GM18951 (cell line): ENCODE results near the gene WDR47.
"Not testable (repeated sequence)": the region's sequence is repeated elsewhere in the genome, so short reads cannot be mapped to it uniquely, and the experiment has no call there.

Experiments used
- POLR2A ChIP-seq: IDR thresholded peaks from 4 replicates; pipeline ENCODE4 v1.6.1; 2011; ENCODE audit warnings: mild to moderate bottlenecking; ENCODE audit not compliant: insufficient read length, insufficient read depth; ENCODE audit errors: extremely low read depth
- in situ Hi-C: fragments of 300-500 bp; cut with MboI; formaldehyde crosslinking; loops from one replicate; pipeline ENCODE4 v1.12.0; 2022; ENCODE audit warnings: low sequenced_read_pairs, mixed read lengths, inconsistent platforms; ENCODE audit not compliant: unreplicated experiment

Gene WDR47

GRCh38 chr1:109040989-109041620 is 797 bp downstream of the WDR47 start:
- TF ChIP-seq POLR2A, result no peak
- in situ Hi-C loops, result no loop called here

- TF ChIP-seq POLR2A, result no peak
- in situ Hi-C loops, result no loop called here
Observed at GRCh38 chr1:109040627-109040988, 1.3 kb downstream of the WDR47 start.

DNA sequence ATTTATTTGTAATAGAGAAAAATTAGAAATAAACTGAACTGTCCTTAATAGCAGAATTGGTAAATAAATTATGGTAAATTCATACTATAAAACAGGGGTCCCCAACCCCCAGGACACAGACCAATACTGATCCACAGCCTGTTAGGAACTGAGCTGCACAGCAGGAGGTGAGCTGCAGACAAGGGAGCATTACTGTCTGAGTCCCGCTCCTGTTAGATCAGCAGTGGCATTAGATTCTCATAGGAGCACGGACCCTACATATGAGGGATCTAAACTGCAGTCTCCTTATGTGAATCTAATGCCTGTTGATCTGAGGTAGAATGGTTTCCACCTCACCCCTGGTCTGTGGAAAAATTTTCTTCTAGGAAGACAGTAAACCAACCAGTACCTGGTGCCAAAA is 7.5 kb downstream of the WDR47 start:
- in situ Hi-C loops, result no loop called here

GRCh38 chr1:109029493-109029892 is 12.4 kb downstream of the WDR47 start:
- in situ Hi-C loops, result not testable (repeated sequence)

More for the DNA sequence above, 7.5 kb downstream of the WDR47 start:
- no peak for TF ChIP-seq POLR2A

DNA sequence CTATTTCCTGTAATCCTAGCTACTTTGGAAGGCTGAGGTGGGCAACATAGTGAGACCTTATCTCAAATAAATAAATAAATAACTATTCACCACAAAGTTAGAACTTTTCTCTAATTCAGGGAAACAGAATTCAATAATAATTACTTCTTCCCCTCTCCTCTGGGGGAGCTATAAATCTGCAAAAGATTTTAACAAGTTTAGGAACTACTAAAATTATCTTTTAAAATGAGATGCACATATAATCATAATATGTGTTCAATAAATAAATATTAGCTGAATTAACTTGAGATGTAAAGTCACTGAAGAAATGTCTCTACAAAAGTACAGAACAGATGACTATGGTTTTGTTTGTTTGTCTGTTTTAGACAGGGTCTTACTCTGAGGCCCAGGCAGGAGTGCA is 14.1 kb downstream of the WDR47 start:
- TF ChIP-seq POLR2A, result no peak
- in situ Hi-C loops, result no loop called here

DNA sequence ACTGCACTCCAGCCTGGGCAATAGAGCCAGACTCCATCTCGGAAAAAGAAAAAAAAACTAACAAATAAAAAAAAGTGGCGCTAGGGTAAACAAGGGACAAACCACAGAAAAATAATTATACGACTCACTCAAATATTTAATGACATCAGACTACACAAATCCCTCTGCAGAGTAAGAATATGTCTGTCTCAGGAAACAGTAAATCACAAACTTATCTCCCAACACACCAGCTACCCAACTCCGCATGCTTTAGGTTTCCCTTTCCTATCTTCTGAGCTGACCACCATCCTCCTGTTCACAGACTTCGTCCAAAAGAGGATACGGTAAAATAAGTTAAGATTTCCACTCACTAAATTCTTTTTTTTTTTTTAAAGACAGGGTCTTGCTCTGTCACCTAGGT is 16.2 kb downstream of the WDR47 start:
- in situ Hi-C loops, result no loop called here
- TF ChIP-seq POLR2A, result no peak

DNA sequence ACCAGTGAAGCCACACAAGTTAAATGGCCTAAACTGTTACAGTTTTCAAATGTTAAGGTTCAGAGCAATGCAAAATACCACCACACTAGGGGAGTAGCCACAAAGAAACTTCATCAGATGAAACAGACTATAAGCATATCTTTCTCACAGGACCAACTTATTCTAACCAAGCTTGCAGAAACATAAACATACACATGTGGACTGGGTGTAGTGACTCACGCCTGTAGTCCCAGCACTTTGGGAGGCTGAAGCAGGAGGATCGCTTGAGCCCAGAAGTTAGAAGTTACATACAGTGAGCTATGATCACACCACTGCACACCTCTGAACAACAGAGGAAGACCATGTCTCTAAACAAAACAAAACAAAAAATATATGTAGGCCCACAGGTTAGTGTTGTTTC is 17.3 kb downstream of the WDR47 start:
- in situ Hi-C loops, result no loop called here
- TF ChIP-seq POLR2A, result no peak

DNA sequence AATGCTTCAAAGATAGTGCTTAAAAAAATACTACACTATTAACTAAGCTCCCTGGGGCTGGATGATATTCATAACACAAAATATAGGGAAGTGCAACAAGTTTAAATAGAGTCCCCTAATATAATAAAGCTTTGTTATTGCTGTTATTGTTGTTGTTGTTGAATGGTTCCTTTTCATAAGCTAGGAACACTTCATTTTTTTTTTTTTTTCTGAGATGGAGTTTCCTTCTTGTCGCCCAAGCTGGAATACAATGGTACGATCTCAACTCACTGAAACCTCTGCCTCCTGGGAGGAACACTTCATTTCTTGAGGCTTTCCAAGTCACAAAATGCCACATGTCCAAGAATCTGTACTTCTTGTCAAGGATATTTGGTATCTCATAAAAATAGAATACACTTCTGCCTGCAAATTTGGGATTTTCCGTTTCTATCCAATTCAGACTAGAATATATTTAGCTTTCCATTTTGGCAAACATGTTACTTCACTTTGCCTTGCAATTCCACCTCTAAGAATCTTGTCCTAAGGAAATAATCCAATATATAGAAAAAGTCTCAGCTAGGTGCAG is 21.1 kb downstream of the WDR47 start:
- TF ChIP-seq POLR2A, result no peak
- in situ Hi-C loops, result no loop called here

DNA sequence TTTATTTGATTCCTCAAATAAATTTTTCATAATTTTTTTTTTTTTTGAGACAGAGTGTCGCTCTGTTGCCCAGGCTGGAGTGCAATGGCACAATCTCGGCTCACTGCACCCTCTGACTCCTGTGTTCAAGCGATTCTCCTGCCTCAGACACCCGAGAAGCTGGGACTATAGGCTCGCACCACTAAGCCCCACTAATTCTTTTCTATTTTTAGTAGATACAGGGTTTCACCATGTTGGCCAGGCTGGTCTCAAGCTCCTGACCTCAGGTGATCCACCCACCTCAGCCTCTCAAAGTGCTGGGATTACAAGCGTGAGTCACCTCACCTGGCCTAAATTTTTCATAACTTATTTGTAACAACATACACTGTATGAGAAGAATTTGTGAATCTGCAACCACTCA is 24.2 kb downstream of the WDR47 start:
- in situ Hi-C loops, result not testable (repeated sequence)

DNA sequence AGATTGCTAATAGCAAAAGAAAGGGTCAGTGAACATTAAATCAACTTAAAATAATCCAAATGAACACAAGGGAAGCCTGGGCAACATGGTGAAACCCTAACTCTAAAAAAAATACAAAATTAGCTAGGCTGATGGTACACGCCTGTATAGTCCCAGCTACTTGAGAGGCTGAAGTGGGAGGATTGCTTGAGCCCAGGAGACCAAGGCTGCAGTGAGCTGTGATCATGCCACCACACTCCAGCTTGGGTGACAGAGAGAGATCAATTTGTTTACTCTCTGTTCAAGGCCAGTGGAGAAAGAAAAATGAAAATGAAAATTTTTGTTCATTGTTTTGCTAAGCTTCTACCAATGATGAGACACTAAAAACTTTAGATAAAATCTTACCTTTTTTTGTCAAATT is 24.8 kb downstream of the WDR47 start:
- in situ Hi-C loops, result no loop called here

GRCh38 chr1:109011335-109011734 is 30.6 kb downstream of the WDR47 start:
- in situ Hi-C loops, result no loop called here
- no peak for TF ChIP-seq POLR2A

More for the DNA sequence above, 24.8 kb downstream of the WDR47 start:
- TF ChIP-seq POLR2A, result no peak

- in situ Hi-C loops, result not testable (repeated sequence)
Observed at GRCh38 chr1:108996622-108997021, 45.3 kb downstream of the WDR47 start.

DNA sequence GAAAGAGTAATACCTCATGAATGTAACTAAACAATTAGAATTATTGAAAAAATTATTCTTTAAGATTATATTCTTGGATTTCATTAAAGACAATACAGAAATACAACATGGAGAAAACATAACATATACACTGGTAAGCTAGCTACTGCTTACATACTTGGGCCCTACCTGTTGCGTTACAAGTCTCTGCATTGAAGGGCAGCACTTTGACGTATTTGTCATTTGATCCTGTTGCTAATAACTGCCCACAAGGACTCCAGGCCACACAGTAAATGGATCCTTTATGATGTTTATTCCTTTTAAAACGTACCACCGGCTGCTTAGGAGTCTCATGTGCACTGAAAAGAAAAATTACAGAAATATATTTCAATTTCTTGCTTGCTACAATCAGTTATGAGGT is 58.8 kb downstream of the WDR47 start:
- TF ChIP-seq POLR2A, result no peak
- in situ Hi-C loops, result no loop called here

- no peak for TF ChIP-seq POLR2A
- in situ Hi-C loops, result no loop called here
Observed at GRCh38 chr1:108976658-108977057, 65.2 kb downstream of the WDR47 start.

- in situ Hi-C loops, result no loop called here
- TF ChIP-seq POLR2A, result no peak
Observed at GRCh38 chr1:108972951-108973350, 69.0 kb downstream of the WDR47 start.
